NCI-H526 (cell line): Measurements from ENCODE around the gene KLK5.
"Not testable (repeated sequence)": the region's sequence is repeated elsewhere in the genome, so short reads cannot be mapped to it uniquely, and the experiment has no call there.

Source experiments
- DNase-seq, 2 experiments: peaks; one replicate each; lab custom pipeline; 2025; lab: John Stamatoyannopoulos, UW

KLK5 gene, protein sequence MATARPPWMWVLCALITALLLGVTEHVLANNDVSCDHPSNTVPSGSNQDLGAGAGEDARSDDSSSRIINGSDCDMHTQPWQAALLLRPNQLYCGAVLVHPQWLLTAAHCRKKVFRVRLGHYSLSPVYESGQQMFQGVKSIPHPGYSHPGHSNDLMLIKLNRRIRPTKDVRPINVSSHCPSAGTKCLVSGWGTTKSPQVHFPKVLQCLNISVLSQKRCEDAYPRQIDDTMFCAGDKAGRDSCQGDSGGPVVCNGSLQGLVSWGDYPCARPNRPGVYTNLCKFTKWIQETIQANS

DNA sequence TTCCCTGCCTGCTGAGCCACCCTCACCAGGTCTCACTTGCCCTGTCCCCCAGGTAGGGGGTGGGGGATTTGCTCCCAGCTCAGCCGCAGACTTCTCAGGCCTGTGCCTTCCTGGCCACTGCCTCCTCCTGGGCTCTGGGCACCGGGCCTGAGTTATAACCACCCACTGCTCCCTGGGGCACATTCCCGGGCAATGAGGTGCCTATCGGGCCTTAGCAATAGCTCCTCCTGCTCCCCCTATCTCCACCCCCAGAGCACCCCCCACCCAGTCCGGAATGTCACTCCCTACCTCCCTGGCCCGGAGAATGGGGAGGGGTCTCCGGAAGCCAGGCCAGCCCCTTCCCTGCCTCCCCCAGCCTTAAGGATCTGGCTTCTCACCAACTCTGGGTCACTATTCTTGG, at the start of gene KLK5:
KLK5 (minus strand) TSS at position 129 of the 400 bp plus-strand sequence. CDS start 381 bp downstream, outside the sequence.
- no peak for DNase-seq

DNA sequence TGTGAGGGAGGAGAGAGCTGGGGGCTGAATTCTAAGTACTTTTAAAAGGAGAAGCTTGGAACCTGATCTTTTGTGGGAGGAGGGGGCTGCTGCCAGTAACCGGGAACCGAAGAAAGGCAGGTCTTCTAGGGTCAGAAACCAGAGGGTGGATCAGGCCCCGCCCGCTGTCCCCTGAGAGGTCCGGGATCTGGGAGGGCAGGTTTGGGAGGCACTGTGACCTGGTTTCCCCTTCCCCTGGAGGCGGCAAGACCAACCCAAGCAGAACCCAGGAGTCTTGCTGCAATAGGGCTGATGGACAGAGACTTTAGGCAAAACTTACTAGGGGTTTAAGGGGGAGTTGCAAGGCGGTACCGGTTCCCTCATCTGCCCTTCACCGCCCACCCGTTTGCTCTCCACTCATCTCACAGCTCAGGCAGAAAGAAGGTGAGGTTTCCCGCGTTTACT, 49.3 kb upstream of the KLK5 start:
- DNase-seq, result no peak

DNA sequence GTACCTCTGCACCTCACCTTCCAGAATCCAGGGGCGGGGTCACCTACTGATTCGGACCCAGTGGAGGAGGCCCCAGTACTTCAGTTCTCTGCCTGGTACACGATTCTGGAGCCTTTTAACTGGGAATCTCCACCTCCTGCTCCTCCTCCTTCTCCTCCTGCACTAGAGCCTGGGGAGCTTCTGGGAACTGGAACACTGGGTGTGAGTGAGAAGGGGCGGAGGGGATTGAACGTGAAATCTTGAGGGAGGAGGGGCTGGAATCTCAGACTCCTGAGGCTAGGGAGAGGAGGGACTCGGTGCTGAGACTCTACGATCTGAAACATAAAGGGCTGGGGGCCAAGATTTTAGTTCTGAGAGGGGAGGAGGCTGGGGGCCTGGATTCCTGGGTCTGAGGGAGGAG, 48.7 kb upstream of the KLK5 start, which contains the start of gene KLK8:
KLK8 (minus strand) TSS at position 90 of the 400 bp plus-strand sequence. CDS start 437 bp downstream, outside the sequence.
- DNase-seq, result no peak

DNA sequence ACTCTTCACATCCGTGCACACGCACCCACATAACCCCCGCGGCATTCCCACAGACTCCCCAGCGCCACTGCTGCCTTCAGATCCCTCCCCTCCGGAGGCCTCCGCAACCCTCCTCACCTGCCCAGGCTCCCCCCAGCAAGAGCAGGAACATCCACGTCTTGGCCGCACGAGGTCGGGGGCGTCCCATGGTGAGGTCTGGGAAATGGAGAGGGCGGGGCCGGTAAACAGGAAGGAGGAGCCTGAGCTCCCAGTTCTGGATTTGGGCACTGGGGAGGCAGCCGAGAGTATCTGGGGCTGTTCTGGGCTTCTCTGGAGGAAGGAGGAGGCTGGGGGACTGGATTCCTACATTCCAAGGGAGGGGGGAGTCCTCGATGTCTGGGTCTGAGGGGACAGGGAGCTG, 48.1 kb upstream of the KLK5 start:
- peak in 1 of 2 experiments; percentile 17 for DNase-seq

DNA sequence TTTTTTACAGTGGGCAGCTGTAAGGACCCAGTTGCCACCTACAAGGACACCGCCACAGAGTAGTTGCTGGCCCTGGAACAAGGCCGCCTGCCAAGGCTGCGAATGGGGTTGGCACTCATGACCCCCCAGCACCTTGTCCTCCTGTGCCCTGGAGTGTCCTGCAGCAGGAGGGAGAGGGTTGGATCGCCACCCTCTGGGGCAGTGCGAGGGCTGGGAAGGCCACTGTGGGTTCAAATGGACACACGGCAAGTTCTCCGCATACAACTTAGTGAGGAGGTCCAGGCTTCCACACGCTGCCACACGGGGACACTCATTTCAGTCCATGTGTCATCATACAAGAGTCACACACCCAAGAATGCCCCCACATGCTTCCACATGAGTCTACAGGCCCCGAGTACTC, 47.6 kb upstream of the KLK5 start:
- DNase-seq, result no peak

DNA sequence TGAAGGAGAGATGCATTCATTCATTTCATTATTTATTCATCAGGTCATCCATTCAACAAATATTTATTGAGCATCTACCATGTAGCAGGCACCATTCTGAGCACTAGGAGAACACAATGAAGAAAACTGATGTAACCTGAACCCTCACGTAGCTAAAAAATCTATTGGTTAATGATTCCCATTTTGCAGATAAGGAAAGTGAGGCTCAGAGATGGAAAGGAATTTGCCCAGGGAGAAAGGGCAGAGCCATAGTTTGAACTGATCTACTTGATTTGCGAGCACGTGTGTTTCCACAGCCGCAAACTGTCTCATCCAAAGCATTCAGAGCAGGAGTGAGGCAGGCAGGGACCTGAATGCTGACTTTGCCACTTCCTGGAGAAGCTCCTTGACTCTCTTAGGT, 45.8 kb upstream of the KLK5 start:
- DNase-seq, result no peak

DNA sequence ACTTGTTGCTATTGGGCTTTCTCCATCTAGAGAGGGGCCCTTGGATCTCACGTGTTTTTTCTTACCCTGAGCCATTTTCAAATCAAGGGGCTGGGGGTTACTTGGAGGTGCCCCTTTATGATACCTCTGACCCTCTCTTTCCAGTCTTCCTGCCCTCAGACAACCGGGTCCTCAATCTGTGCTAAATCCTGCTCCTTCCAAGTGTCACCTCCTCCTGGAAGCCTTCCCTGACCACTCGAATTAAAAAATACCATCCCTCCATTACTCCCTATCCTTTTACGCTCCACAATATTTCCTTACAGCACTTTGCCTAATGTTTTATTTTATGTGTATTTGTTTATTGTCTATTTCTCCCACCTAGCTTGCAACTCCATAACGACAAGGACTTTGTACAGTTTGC, 45.2 kb upstream of the KLK5 start:
- DNase-seq, result no peak

DNA sequence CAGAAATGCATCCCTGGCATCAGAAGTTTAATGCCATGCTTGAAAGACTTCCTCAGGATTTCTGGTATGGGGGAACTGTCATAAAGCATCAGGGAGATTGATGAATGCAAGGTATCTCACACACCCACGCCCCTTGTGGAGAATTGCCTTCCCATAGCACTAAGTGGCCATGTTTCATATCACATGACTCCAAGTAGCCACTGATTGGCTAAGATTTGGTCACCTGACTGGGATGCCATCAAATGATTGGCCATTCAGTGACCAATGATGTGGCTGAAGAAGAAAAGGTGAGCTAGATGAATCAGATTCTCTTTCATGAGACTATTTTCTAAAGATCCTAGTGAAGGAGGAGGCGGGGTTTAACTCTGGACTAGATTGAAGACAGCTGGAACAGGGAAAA, 41.3 kb upstream of the KLK5 start:
- DNase-seq, result peak in 1 of 2 experiments; percentile 21

DNA sequence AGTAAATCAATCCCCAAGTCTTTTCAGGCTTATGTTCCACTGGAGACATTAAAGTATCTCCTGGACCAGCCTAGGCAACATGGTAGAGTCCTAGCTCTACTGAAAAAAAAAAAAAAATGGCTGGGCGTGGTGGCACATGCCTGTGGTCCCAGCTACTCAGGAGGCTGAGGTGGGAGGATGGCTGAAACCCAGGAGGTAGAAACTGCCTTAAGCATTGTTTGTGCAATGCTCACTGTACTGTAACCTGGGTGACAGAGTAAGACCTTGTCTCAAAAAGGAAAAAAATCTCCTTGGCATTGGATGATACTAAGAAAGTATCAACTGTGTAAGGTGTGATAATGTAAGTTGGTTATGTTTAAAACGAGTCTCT, 39.8 kb upstream of the KLK5 start:
- no peak for DNase-seq

DNA sequence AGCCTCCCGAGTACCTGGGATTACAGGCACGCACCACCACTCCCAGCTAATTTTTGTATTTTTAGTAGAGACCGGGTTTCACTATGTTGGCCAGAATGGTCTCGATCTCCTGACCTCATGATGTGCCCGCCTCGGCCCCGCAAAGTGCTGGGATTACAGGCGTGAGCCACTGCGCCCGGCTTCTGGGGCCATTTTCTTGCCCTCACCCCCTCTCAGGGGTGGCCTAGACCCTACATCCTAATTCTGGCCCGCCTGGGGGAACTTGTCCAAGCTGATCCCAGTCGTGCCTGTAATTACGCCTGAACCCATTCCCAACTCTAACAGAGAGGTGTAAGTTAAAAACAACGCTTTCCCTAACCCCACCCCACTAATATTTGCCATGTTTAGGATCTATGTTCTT, 31.6 kb upstream of the KLK5 start:
- DNase-seq, result not testable (repeated sequence)

DNA sequence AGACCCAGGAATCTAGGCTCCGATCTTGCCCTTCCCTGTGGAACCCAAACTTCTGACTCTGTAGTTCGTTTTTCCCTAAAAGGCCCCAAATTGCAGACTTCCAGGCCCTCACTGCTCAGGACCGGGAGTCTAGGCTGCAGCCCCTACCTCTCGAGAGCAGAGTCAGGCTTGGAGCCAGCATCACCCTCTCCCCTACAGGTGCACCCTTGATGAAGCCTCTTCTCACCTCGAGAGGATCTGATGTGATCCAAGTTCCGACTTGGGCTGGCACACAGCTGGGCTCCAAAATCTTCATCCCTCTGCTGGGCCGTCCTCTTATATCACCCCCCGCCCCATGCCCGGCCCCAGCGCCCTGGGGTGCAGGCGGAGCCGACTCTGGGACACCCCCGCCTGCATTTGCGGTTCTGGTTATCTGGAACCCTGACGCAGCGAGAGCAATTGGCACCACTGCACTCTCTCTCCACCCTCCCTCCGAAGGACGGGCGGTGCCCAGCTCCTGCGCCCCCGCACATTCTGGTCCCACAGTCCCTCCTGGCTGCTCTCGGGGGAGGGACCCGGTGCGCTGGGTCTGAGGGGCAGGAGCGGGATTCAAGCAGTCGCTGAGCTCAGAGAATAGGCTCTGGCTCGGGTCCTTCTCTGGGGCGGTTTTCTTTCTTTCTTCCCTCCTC, 30.9 kb upstream of the KLK5 start, which contains the start of gene KLK7:
KLK7 (minus strand) TSS at position 293 of the 668 bp plus-strand sequence. CDS start 1,518 bp downstream, outside the sequence.
- no peak for DNase-seq

DNA sequence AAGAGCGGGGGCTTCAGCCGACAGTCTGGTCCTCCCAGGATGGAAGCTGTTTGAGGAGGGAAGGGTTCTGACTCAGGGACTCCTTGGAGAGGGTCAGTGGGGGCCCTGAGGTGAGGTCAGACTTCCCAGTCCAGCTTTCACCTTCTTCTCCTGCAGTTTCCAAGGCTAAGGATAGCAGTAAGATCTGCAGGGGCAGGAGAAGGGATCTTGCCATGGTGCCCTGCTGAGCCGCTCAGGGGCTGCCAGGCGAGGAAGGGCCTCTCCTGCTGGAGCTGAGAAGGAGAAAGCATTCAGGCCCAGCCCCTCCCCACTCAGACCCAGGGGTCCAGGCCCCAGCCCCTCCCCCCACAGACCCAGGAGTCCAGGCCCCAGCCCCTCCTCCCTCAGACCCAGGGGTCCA, 29.3 kb upstream of the KLK5 start:
- no peak for DNase-seq

DNA sequence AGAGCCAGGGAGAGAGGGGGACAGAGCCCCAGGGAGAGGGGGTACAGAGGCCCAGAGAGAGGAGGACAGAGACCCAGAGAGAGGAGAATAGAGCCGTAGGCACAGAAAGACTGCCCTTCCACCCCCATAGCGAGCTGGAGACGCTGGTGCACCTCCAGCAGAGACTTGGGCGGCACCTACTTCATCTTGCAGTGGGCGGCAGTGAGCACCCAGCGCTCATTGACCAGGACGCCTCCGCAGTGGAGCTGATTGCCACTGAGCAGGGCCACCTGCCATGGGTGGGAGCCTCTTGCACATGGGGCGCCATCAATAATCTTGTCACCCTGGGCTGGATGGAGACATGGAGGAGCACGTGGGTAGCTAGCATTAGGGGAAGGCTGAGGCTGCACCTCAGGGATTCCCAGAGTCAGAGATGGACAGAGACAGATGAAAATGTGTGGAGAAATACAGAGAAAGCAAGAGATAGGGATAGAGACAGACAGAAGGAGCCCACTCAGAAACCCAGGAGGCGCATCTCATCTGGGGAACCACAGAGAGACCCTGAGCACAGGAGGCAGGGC, 28.8 kb upstream of the KLK5 start:
- DNase-seq, result no peak

DNA sequence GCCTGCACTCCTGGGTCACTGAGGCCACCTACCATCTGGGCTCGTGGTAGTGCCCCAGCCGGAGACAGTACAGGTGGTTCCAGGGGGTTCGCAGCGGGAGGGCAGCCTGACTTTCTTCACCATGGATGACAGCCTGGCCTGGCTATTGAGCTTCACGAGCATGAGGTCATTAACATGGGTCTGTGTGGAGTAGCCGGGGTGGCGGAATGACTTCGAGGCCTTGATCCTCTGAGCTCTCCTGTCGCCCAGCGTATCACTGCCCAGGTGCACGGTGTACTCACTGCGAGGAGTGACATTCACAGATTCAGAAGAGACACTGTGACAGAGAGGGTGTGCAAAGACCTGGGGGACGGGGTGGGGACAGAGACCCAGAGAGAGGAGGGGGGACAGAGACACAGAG, 27.4 kb upstream of the KLK5 start:
- no peak for DNase-seq

DNA sequence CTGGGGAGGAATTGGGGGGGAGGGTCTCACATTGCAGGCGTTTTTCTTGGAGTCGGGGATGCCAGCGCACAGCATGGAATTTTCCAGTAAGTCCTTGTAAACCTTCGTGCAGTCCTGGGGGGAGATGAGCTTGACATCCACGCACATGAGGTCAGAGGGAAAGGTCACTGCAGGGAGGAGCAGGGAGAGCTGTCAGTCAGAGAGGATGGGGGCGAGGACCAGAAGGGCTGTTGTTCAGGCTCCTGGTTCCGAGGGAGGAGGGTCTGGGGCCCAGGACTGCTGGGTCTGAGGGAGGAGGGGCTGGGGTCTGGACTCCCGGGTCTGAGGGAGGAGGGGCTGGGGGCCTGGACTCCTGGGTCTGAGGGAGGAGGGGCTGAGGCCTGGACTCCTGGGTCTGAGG, 26.9 kb upstream of the KLK5 start:
- DNase-seq, result no peak

DNA sequence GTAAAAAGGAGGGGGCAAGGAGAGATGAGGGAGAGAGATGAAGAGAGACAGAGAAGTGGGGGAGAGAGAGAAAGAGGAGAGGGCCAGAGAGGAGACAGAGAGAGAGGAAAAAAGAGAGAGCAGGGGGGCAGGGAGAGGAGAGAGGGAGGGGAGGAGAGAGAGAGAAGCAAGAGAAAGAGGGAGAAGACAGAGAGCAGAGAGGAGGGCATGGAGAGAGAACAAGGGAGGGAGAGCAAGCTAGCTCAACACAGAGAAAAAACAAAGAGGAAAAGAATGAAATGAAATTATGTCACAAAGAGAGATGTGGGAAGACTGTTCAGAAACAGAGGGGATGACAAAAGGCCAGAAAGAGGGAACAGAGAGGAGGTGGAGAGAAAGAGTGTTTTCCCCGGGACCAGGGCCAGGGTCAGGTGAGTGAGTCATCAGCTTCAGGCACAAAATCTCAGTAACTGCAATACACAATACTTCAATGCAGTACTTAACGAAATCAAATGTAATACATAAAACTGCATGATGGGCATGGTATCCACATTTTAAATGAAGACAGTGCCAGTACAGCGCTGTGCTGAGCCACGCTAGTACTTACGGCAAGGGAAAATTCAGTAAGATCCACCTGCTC, 26.0 kb upstream of the KLK5 start:
- DNase-seq, result no peak

DNA sequence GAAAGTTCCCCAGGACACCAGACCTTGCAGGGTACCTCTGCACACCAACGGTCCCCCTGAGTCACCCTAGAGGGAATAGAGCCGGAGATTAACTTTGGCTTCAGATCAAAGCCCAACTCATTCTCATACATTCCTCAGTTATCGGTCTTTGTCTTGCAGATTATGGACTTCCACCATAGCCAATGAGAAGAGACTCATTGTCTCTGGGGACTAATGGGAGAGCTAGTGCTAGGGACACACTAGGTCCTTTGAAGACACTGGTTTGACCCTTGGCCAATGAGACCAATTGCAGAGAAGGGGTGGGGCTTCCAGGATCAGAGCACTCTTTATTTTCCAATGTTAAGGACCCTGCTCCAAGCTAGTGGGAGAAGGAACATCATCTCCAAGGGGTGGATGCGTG, 24.8 kb upstream of the KLK5 start:
- no peak for DNase-seq

DNA sequence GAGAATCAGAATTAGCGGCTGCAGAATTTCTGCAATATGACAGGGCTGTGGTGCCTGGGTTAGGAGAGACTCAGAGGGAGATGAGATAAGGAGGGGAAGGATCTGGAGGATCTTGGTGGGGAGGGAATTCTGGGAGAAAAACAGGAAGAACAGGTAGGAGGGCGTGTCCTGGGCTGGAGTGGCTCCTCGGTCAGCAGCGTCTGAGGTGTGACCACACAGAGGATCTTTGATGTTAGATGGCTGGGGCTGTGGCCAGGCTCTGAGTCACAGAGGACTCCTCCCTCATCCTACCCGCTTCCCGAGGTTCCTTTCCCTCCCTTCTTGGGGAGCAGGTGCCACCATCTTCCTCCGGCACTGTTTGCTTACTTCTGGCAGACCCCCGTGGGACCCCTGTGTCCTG, 22.9 kb upstream of the KLK5 start:
- no peak for DNase-seq

DNA sequence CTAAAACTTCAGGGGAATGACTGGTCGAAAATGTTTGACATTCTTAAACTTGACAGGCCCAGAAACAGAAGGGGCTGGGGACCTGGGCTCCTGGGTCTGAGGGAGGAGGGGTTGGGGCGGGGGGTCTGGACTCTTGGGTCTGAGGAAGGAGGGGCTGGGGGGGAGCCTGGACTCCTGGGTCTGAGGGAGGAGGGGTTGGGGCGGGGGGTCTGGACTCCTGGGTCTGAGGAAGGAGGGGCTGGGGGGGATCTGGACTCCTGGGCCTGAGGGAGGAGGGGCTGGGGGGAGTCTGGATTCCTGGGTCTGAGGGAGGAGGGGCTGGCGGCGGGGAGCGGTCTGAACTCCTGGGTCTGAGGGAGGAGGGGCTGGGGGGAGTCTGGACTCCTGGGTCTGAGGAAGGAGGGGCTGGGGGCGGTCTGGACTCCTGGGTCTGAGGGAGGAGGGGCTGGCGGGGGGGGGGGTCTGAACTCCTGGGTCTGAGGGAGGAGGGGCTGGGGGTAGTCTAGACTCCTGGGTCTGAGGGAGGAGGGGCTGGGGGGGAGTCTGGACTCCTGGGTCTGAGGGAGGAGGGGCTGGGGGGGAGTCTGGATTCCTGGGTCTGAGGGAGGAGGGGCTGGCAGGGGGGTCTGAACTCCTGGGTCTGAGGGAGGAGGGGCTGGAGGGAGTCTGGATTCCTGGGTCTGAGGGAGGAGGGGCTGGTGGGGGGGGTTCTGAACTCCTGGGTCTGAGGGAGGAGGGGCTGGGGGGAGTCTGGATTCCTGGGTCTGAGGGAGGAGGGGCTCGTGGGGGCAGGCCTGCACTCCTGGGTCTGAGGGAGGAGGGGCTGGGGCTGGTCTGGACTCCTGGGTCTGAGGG, 22.1 kb upstream of the KLK5 start:
- no peak for DNase-seq

DNA sequence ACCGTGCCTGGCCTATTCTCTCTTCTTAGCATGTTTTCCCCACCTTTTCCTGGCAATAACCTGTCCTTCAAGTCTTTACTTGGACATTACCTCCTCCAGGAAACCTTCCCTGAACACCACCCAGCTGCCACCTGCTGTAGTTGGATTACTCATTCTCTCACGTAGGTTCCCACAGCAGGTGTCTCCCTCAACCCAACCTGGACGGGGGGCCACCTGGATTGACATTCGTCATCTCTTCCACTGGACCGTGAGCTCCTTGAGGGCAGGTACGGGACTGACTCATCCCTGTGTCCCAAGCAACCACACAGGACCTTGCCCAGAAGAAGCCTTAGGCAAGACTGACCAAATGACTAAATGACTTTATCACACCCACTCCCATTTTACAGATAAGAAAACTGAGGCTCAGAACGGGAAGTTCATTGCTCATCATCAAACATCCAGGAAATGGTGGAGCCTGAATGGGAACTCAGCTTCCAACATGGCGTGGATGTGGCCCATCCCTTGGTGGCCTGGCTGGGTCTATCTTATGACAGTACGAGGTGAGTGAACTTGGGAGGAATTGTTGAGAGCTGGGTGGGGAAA, 20.0 kb upstream of the KLK5 start:
- no peak for DNase-seq

DNA sequence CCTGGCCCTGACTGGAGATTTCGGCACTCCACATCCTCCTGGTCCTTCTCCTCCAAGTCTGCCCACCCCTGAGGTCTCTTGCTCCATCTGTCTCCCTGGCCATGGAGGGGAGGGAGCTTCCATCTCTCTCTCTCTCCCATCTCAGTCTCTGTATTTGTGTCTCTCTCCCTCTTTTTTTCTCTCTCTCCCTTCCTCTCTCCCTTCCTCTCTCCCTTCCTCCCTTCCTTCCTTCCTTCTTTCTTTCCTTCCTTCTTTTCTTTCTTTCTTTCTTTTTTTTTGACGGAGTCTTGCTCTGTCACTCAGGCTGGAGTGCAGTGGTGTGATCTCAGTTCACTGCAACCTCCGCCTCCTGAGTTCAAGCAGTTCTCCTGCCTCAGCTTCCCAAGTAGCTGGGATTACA, 17.0 kb upstream of the KLK5 start:
- not testable (repeated sequence) for DNase-seq

DNA sequence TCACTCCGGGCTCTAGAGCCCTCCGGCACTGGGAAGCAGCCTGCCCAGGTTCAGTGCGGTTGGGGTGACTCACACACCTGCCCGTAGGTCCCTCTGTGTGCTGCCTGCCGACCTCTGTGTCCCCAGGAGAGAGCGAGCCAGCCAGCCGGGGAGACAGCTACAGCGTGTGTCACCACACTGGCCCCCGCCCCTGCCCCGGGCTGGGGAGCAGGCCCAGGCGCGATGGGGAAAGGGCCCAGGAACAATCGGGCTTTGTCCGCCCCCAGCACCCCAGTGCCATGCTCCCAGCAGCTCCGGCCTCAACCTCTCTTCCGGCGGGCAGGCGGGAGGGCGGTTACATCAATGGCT, 16.5 kb upstream of the KLK5 start, which contains the start of gene KLK6:
KLK6 (minus strand) TSS at position 179 of the 348 bp plus-strand sequence. CDS start 1,487 bp downstream, outside the sequence.
- DNase-seq, result peak in 1 of 2 experiments; percentile 18
